ENCODE measurements around the gene DVL3.

DNA sequence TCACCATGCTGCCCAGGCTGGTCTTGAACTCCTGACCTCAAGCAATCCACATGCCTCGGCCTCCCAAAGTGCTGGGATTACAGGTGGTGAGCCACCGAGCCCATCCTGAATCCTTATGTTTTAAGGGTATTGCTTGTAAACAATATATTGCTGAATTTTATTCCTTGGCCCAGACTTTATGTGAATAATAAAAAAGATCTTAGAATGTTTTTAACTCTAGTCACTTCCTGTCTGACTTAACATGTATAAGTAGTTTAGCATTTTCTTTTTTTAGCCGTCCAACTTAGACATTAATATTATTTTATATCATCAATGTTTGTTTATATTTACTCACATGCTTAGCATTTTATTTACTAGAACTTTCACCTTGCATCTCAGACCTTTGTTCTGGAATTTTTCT lies 29.2 kb upstream of the DVL3 start:
- TF ChIP-seq EZH2 (IDR thresholded peaks at IDR 0.05; ENCODE audit: borderline replicate concordance, insufficient read depth, low read length, poor library complexity, severe bottlenecking) (no peak), SMC3 (conservative IDR thresholded peaks at IDR 0.05; ENCODE audit: poor library complexity) (no peak), MXI1 (conservative IDR thresholded peaks at IDR 0.05; ENCODE audit: poor library complexity, severe bottlenecking) (no peak)
- TF ChIP-seq, protein P1, sequence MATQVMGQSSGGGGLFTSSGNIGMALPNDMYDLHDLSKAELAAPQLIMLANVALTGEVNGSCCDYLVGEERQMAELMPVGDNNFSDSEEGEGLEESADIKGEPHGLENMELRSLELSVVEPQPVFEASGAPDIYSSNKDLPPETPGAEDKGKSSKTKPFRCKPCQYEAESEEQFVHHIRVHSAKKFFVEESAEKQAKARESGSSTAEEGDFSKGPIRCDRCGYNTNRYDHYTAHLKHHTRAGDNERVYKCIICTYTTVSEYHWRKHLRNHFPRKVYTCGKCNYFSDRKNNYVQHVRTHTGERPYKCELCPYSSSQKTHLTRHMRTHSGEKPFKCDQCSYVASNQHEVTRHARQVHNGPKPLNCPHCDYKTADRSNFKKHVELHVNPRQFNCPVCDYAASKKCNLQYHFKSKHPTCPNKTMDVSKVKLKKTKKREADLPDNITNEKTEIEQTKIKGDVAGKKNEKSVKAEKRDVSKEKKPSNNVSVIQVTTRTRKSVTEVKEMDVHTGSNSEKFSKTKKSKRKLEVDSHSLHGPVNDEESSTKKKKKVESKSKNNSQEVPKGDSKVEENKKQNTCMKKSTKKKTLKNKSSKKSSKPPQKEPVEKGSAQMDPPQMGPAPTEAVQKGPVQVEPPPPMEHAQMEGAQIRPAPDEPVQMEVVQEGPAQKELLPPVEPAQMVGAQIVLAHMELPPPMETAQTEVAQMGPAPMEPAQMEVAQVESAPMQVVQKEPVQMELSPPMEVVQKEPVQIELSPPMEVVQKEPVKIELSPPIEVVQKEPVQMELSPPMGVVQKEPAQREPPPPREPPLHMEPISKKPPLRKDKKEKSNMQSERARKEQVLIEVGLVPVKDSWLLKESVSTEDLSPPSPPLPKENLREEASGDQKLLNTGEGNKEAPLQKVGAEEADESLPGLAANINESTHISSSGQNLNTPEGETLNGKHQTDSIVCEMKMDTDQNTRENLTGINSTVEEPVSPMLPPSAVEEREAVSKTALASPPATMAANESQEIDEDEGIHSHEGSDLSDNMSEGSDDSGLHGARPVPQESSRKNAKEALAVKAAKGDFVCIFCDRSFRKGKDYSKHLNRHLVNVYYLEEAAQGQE (IDR thresholded peaks at IDR 0.05; ENCODE audit: borderline replicate concordance): no peak
- TF ChIP-seq, protein P2, sequence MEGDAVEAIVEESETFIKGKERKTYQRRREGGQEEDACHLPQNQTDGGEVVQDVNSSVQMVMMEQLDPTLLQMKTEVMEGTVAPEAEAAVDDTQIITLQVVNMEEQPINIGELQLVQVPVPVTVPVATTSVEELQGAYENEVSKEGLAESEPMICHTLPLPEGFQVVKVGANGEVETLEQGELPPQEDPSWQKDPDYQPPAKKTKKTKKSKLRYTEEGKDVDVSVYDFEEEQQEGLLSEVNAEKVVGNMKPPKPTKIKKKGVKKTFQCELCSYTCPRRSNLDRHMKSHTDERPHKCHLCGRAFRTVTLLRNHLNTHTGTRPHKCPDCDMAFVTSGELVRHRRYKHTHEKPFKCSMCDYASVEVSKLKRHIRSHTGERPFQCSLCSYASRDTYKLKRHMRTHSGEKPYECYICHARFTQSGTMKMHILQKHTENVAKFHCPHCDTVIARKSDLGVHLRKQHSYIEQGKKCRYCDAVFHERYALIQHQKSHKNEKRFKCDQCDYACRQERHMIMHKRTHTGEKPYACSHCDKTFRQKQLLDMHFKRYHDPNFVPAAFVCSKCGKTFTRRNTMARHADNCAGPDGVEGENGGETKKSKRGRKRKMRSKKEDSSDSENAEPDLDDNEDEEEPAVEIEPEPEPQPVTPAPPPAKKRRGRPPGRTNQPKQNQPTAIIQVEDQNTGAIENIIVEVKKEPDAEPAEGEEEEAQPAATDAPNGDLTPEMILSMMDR (IDR thresholded peaks at IDR 0.05; ENCODE audit: poor library complexity, severe bottlenecking): no peak

Data from neural cell (in vitro differentiated cells).